Measurements from ENCODE around the gene ZNF273. TPM values are rescaled to one million over a fixed set of nuclear protein-coding genes. Genes with fewer than 3 reads are reported as not detected.

ZNF273 gene
- total RNA-seq, 1 donor, result 5.1 TPM

DNA sequence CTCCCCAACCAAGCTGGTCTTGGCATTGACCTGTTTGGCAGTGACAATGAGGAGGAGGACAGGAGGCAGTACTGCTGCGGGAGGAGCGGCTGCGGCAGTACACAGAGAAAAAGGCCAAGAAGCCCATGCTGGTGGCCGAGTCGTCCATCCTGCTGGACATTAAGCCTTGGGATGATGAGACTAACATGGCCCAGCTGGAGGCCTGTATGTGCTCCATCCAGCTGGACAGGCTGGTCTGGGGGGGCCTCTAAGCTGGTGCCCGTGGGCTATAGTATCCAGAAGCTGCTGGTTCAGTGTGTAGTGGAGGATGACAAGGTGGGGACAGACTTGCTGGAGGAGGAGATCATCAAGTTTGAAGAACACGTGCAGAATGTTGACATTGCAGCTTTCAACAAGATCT, 39.1 kb upstream of the ZNF273 start:
- Histone ChIP-seq H3K36me3 (ENCODE audit: insufficient read depth, low read length) (no peaks in the 10 kb centered on the region), H2AFZ (ENCODE audit: low read length) (no peak overlapping the region), H3K79me2 (ENCODE audit: insufficient read depth, low read length) (no peaks in the 10 kb centered on the region), H3K4me1 (ENCODE audit: insufficient read depth, low read length) (no peaks in the 10 kb centered on the region), H3K4me3 (ENCODE audit: insufficient read depth, low read length) (no peak overlapping the region), H3K4me2 (ENCODE audit: insufficient read depth, low read length) (no peak overlapping the region), H3K27ac (ENCODE audit: low read depth, low read length) (no peak overlapping the region), H3K9me3 (ENCODE audit: low read depth, low read length) (no peaks in the 10 kb centered on the region), H3K27me3 (ENCODE audit: insufficient read depth, low read length) (no peaks in the 10 kb centered on the region), H4K20me1 (ENCODE audit: insufficient read depth, low read length) (no peaks in the 10 kb centered on the region)
- no peak for DNase-seq (ENCODE audit: insufficient read length, low spot score, missing footprints)
- TF ChIP-seq, protein P1, sequence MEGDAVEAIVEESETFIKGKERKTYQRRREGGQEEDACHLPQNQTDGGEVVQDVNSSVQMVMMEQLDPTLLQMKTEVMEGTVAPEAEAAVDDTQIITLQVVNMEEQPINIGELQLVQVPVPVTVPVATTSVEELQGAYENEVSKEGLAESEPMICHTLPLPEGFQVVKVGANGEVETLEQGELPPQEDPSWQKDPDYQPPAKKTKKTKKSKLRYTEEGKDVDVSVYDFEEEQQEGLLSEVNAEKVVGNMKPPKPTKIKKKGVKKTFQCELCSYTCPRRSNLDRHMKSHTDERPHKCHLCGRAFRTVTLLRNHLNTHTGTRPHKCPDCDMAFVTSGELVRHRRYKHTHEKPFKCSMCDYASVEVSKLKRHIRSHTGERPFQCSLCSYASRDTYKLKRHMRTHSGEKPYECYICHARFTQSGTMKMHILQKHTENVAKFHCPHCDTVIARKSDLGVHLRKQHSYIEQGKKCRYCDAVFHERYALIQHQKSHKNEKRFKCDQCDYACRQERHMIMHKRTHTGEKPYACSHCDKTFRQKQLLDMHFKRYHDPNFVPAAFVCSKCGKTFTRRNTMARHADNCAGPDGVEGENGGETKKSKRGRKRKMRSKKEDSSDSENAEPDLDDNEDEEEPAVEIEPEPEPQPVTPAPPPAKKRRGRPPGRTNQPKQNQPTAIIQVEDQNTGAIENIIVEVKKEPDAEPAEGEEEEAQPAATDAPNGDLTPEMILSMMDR (IDR thresholded peaks at IDR 0.05; ENCODE audit: extremely low read depth, low read depth, low read length), result no peak

DNA sequence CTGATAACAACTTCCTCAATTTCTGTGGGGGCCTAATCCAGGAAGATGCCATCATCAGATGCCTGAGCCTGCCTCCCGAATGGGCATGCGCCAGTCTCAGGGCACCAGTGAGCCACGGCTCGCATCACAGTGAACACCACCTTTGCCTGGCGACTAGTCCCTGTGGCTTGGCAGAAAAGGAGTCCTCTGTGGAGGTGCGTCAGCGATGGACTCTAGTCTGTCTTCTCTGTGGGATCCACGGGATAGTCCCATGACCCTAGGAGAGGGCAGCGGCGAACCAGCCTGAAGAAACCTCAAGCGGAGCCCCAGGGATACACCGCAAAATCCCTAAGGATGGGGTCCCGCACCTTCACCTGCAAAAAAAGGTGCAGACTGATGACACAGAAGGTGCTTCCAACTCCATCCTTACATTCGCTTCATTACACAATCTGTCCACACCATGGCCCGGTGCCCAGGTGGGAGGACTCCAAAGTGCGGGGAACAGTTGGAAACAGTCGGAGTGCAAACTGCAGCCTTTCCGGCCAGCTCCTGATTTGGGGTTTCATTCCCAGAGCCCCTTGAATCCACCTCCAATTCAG, 35.1 kb upstream of the ZNF273 start:
- no peak overlapping the region for H2AFZ ChIP-seq (ENCODE audit: low read length)
- no peak overlapping the region for H3K4me3 ChIP-seq (ENCODE audit: insufficient read depth, low read length)
- no peaks in the 10 kb centered on the region for H3K27me3 ChIP-seq (ENCODE audit: insufficient read depth, low read length)
- no peak overlapping the region for H3K4me2 ChIP-seq (ENCODE audit: insufficient read depth, low read length)
- no peaks in the 10 kb centered on the region for H3K36me3 ChIP-seq (ENCODE audit: insufficient read depth, low read length)
- H3K4me1 ChIP-seq (ENCODE audit: insufficient read depth, low read length), result no peaks in the 10 kb centered on the region
- no peak for DNase-seq (ENCODE audit: insufficient read length, low spot score, missing footprints)
- H3K9me3 ChIP-seq (ENCODE audit: low read depth, low read length), result no peaks in the 10 kb centered on the region
- no peak overlapping the region for H3K27ac ChIP-seq (ENCODE audit: low read depth, low read length)
- TF ChIP-seq, protein P1 (IDR thresholded peaks at IDR 0.05; ENCODE audit: extremely low read depth, low read depth, low read length), result no peak
- H4K20me1 ChIP-seq (ENCODE audit: insufficient read depth, low read length), result no peaks in the 10 kb centered on the region
- no peaks in the 10 kb centered on the region for H3K79me2 ChIP-seq (ENCODE audit: insufficient read depth, low read length)

DNA sequence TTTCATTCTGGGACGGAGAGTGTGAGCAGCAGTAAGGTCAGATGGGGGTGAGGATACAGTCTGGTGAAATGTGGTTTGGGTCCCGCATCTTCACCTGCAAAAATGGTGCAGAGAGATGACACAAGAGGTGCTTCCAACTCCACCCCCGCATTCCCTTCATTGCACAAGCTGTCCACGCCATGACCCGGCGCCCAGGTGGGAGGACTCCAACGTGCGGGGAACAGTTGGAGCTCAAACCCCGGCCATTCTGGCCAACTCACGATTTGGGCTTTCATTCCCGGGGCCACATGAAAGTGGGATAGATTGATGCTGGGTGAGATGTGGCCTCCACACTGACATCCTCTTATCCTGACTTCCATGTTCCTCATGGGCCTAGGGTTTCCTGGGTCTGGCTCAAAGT, 34.6 kb upstream of the ZNF273 start:
- TF ChIP-seq, protein P1 (IDR thresholded peaks at IDR 0.05; ENCODE audit: extremely low read depth, low read depth, low read length), result no peak
- no peak for DNase-seq (ENCODE audit: insufficient read length, low spot score, missing footprints)
- no peaks in the 10 kb centered on the region for H3K36me3 ChIP-seq (ENCODE audit: insufficient read depth, low read length)
- H2AFZ ChIP-seq (ENCODE audit: low read length), result no peak overlapping the region
- H3K79me2 ChIP-seq (ENCODE audit: insufficient read depth, low read length), result no peaks in the 10 kb centered on the region
- no peaks in the 10 kb centered on the region for H3K9me3 ChIP-seq (ENCODE audit: low read depth, low read length)
- no peaks in the 10 kb centered on the region for H4K20me1 ChIP-seq (ENCODE audit: insufficient read depth, low read length)
- H3K4me2 ChIP-seq (ENCODE audit: insufficient read depth, low read length), result no peak overlapping the region
- H3K4me3 ChIP-seq (ENCODE audit: insufficient read depth, low read length), result no peak overlapping the region
- no peaks in the 10 kb centered on the region for H3K4me1 ChIP-seq (ENCODE audit: insufficient read depth, low read length)
- H3K27me3 ChIP-seq (ENCODE audit: insufficient read depth, low read length), result no peaks in the 10 kb centered on the region
- H3K27ac ChIP-seq (ENCODE audit: low read depth, low read length), result no peak overlapping the region

DNA sequence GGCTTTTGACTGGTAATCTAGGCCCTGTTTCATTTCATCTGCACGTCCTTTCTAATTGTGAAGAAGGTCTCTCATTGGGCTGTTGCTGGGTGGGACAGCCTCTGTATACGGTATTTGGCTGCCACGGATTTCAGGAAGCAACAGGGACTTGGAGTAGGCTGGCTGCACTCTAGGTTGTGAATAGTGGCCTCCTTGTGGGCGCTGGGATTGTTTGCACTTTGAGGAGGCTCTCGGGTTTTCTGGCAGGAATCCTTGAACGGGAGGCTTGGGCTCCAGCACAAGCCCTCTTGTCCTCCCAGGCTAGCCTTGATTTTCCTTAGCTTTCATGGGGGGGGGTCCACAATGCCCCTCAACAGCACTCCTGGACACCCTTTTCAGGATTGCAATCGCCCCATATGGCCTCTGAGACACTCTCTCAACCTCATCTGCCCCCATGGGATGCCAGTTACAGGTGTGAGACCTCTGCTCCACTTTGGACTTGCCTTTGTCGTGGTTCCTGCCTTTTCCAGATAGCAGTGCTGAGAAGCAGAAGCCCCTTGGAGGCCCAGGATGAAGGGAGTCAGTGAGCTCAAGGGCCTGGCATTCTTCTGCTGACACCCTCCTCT, 33.9 kb upstream of the ZNF273 start:
- H3K4me1 ChIP-seq (ENCODE audit: insufficient read depth, low read length), result peaks cover 4% of the 10 kb centered on the region

More for the DNA sequence above, 33.9 kb upstream of the ZNF273 start:
- no peaks in the 10 kb centered on the region for H4K20me1 ChIP-seq (ENCODE audit: insufficient read depth, low read length)
- H3K36me3 ChIP-seq (ENCODE audit: insufficient read depth, low read length), result no peaks in the 10 kb centered on the region
- H2AFZ ChIP-seq (ENCODE audit: low read length), result no peak overlapping the region
- H3K9me3 ChIP-seq (ENCODE audit: low read depth, low read length), result no peaks in the 10 kb centered on the region
- no peaks in the 10 kb centered on the region for H3K79me2 ChIP-seq (ENCODE audit: insufficient read depth, low read length)
- H3K27me3 ChIP-seq (ENCODE audit: insufficient read depth, low read length), result no peaks in the 10 kb centered on the region
- H3K4me3 ChIP-seq (ENCODE audit: insufficient read depth, low read length), result no peak overlapping the region
- TF ChIP-seq, protein P1 (IDR thresholded peaks at IDR 0.05; ENCODE audit: extremely low read depth, low read depth, low read length), result no peak
- DNase-seq (ENCODE audit: insufficient read length, low spot score, missing footprints), result no peak
- no peak overlapping the region for H3K27ac ChIP-seq (ENCODE audit: low read depth, low read length)
- no peak overlapping the region for H3K4me2 ChIP-seq (ENCODE audit: insufficient read depth, low read length)
